HG03159 (cell line): Measurements from ENCODE around the gene AQP12A.

Experiments used
- ATAC-seq: cut with Tn5 transposase; IDR thresholded peaks from one replicate; pipeline ENCODE4 v1.9.1; 2021; ENCODE audit warnings: mild to moderate bottlenecking, moderate library complexity; ENCODE audit not compliant: unreplicated experiment

The AQP12A gene

GRCh38 chr2:240703417-240704341 is 12.0 kb downstream of the AQP12A start:
- no peak for ATAC-seq

DNA sequence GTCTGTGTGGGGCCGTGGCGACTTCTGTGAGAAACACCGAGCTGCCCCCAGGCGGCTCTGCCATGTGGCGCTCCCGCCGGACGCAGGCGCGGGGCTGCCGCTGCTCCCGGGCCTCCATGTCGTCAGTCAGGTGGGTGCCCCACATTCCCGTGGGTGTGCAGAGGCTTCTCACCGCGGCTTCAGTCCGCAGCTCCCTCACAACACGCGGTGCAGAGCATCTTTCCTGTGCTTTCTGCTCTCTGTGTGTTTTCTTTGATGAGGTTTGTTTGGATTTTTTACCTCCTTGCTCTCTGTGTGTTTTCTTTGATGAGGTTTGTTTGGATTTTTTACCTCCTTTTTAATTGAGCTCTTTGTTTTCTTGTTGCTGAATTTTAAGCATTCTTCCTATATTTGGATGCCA is 13.0 kb downstream of the AQP12A start:
- ATAC-seq = no peak

DNA sequence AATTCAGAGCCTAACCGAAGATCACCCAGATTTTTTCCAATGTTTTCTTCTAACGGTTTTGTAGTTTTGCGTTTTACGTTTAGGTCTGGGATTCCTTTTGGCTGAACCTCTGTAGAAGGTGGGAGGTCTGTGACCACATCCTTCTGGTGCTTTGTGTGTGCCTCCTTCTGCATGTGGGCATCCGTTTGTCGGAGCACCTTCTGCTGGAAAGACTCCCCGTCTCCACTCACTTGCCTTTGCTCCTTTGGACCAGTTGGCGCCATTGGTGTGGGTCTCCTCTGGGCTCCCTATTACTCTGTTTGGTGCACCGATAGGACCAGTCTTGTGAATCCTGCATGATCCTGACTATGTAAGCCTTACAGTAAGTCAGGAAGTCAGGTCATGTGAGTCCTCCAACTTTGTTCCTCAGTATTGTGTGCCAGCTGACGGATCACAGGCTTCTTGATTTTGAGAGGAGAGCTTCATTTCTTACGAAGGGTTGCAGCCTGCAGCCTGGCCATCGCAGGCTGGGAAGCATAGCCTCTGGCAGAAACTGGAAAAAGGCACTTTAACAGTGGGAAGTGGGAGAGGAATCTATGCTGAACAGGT is 13.6 kb downstream of the AQP12A start:
- ATAC-seq = no peak

GRCh38 chr2:240707043-240707756 is 15.5 kb downstream of the AQP12A start:
- no peak for ATAC-seq

- no peak for ATAC-seq
These were observed 16.2 kb downstream of the AQP12A start for GRCh38 chr2:240707821-240708220.

DNA sequence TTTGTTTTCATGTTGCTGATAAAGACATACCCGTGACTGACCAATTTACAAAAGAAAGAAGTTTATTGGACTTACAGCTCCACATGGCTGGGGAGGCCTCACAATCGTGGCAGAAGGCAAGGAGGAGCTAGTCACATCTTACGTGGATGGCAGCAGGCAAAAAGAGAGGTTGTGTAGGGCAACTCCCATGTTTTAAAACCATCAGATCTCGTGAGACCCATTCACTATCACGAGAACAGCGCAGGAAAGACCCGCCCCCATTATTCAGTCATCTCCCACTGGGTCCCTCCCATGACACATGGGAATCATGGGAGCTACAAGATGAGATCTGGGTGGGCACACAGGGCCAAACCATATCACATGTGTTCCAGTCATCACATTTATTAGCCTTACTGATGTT is 16.8 kb downstream of the AQP12A start:
- no peak for ATAC-seq

DNA sequence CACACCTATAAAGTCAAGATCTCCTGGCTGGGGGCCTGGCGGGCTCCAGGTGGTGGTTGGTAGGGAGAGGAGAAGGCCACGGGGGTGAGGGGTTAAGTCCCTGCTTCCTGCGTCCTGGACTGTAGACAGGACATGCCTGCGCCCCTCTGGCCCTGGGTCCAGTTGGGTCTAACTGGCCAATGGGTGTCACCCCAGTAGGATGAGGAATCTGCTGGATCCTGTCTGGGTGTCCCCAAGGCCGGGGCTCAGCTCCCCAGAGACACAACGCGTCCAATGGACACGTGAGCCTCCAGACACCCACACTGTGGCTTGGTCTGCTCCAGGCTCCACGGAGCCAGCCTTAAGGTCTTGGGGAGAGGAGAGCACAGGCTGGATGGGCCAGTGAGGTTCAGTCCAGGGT is 19.6 kb downstream of the AQP12A start:
- no peak for ATAC-seq

DNA sequence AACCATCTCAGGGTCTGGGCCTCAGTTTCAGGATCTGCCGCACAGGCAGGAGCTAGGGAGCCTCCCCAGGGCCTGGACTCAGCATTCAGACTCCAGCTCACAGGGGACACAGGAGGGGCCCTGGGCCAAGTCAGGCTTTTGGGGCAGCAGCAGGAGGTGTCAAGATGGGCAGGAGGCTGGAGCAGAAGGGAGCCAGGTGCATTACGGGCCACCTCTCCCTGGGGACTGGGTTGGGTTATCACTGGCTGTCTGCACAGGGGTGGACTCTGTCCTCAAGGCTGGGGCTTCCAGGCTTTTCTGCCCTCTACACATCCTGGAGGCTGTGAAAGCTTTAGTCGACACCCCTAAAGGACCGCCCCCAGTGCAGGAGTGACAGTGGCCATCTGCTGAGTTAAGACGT is 20.0 kb downstream of the AQP12A start:
- no peak for ATAC-seq

GRCh38 chr2:240712121-240712520 is 20.5 kb downstream of the AQP12A start:
- ATAC-seq = no peak

DNA sequence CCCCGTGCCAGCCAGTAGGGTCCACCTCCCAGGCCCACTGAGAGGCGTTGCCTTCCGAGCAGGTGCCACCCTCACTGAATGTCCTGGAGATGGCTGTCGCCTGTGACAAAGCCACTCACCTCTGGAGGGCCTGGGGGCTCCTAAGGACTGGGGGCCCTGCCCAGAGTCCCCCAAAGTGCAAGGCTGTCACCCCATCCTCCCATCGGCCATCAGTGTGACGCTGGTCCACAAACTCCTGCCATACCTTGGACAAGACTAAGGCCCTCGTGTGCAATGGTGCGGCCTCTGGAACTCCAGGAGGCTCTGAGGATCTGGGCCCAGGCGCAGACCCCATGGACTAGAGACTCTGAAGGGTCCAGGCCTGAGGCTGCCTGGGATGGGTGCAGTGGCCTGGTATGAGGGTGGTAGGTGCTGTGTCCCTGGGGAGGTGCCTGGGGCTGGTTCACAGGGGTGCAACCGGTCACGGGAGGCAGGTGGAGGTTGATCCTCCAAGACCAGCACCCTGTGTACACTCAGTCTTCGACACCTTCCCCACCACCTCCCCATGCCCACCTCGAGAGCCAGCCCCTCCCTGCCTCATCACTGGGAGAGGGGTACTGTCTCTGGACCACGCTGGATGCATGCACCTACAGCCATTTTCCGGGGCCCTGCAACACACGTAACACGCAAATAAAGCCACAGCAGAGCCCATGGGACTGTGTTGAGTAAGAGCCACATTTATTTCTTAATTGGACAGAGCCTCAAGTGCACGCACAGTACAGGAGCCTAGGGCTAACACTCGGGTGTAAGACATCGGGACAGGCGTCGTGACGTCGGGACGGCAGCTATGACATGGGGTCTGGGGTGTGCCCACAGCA is 21.6 kb downstream of the AQP12A start:
- ATAC-seq = no peak

DNA sequence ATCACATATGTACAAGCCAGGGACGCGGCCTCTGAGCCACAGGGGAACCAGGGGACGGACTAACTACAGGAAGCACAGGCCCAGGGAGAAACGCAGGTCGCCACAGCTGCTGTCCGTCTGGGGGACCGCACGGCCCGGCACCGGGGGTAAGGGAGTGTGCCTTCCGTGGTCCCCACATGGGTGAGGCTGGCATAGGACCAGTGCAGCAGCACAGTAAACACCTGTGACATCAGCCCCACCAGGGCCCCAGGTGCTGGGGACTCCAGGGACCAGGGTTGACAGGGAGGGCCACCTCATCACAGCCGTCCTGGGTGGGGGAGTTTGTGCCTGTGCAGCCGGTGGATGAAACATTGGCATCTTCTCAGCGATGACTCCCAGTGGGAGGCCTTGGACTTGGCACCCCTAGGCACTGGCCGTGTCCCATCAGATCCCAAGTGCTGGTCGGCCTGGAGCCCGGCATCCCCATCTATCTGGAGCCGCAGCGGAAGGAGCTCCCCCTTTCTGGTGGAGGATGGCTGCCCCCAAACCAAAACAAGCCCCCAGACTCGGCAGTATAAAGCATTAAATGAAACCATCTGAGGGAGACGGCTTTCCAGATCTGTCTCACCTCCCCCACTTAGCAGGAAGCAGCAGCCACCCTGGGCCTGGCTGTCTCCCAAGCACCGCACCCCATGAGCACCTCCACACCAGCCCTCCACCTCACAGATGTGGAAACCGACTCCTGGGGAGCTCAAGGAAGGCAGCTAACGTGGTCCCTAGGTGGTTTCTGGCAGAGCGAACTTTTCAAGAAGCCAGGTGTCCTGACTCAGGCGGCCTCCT is 22.5 kb downstream of the AQP12A start:
- no peak for ATAC-seq

DNA sequence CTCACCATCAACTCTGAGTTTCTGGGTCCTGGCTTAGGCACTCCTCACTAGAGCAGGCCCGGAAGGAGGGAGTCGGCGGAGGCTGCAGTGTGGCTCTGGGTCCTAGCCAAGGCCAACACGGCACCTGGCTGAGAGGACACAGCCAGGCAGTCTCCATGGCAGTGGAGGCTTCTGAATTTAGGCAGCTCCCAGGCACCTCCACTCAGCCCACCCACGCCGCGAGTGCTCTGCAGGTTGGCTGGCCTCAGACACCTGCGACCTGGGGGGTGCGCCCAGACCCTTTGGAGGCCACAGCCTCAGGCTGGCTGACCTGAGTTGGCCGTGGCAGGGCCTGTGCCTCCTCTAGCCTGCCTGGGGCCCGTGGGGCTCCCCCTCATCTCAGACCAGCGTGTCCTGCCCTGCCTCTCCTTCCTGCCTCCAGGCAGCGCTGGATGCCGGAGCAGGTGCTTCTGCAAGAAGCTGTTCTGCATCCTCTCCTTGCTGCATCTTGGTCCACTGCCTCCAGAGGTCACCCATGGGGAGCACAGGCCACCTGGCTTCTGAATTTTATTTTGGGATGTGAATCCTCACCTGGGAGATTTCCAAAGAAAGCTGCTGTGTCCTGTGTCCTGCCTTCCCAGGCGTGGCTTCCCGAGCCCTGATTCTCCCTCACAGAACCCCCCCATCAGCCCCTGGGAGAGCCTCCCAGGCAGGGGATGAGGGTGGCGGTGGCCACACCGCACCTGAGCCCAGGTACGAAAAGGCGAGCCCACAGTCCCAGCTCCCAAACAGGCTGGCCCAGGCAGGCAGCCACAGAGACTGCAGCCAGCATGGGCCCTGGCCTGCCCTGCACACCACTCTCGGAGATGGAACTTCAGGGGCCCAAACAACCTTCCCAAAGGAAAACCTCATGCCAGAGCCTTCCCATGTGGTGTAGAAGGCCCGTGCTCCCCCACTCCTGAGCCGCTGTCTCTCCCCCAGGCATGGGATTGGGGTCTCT is 23.4 kb downstream of the AQP12A start:
- ATAC-seq = no peak

DNA sequence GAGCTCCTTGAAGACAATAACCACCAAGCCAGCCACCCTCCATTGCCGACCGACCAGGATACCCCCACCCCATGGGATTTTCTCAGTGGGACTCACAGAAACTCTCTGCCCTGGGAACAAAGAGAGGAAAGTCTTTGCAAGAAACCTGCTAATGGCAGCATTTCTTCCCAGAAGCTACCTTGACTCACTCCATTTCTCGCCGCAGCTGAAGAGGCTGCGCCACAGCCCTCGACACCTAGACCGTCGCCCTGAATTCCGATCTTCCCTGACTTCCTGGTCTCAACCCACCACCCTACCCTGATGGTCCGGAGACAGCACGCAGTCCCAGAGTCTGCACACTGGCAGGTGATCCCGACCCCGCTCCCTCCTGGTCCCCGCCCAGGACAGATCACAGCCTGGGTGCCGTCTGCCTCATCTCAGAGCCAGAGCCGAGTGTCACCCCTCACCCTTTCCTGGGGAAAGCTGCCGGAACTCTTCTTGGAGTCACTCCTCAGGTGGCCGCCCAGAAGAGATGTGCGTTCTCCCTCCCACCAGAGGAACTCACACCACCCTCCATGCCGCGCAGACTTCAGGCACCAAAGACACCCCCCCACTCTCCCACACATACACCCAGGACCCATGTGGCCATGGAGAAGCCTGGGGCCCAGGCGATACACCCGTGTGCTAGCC is 24.6 kb downstream of the AQP12A start:
- no peak for ATAC-seq

GRCh38 chr2:240717181-240717641 is 25.5 kb downstream of the AQP12A start:
- ATAC-seq = no peak

DNA sequence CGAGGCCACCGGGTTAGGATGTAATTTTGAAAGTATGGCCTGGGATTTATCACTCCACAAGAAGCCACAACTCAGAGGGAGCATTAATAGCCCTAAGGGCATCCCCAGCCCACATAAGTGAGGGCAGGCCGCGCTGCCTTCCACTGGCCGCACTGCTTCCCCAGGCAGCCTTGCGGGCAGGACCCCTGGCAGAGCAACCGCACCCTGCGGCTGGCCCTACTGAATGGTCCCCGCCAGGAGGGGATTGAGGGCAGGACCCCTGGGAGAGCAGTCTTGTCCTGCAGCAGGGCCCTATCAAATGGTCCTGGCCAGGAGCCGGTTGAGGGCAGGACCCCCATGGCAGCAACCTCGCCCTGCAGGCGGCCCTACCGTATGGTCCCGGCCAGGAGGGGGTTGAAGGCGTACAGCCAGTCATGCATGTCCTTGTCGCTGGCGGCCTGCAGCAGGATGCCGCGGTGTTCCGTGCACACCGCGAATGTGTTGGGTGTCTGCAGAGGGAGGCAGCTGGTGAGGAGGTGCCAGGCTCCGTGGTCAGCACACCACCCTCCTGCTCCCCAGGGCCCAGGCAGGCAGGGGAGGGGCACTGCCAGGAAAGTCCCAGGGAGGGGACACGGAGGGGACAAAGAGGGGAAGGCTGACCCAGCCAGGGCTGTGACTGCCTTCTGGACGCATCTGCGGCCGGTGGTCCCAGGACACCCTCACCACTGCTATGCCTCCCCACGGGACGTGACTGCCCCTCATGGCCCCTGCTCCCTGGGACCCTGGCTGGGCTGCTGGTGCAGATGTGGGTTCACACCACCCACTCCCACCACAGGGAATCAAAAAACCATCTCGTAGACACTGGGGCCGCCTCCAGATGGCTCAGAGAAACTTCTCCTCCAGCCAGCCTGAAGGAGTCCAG is 26.3 kb downstream of the AQP12A start:
- ATAC-seq = no peak

GRCh38 chr2:240718896-240719490 is 27.3 kb downstream of the AQP12A start:
- no peak for ATAC-seq
